NCI-H524 treated with DMSO at 0.1 percent for 48 hours (cell line): ENCODE data around the gene PDP2.
"Not testable (repeated sequence)": the region's sequence is repeated elsewhere in the genome, so short reads cannot be mapped to it uniquely, and the experiment has no call there.

Experiments used
- DNase-seq: peaks from one replicate; lab custom pipeline; 2025; lab: John Stamatoyannopoulos, UW

Gene PDP2

DNA sequence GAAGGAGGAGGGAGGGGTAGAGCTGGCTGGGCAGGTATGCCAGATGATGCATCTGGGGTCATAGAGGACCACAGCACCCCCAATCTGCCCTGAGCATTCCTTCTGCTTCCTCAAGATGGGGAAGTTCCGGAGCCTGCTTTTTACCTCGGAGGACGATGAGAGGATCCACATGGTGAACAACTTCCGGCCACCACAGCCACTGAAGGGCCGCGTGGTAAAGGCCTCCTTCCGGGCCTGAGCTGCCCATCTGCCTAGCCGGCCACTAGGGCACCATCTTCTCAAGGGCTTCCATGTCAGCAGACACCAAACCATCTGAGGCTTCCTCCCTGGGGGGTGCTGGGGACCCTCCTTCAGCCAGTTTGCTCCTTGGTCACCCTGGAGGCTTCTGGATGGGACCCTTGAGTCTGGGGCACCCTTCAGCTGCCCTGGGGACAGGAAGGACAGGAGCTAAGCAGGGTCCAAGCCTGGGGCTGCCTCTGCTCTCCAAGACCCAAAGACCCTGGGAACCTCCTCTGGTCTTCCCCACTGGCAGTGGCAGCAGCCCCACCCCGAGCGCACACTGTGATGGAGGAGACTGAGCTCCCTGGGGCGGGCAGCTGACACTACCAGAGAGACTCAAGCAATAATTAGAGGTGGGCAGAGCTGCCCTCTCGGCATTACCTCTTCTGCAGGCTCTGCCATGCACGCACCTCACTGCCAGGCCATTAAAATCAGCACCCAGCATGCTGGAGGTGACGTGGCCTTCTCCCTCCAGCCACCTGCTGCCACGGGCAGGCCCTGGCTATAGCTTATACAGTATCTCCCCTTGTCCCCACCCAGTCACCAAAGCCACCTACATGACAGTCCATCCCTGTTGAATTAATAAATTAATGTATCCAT, 26.8 kb upstream of the PDP2 start:
- no peak for DNase-seq

DNA sequence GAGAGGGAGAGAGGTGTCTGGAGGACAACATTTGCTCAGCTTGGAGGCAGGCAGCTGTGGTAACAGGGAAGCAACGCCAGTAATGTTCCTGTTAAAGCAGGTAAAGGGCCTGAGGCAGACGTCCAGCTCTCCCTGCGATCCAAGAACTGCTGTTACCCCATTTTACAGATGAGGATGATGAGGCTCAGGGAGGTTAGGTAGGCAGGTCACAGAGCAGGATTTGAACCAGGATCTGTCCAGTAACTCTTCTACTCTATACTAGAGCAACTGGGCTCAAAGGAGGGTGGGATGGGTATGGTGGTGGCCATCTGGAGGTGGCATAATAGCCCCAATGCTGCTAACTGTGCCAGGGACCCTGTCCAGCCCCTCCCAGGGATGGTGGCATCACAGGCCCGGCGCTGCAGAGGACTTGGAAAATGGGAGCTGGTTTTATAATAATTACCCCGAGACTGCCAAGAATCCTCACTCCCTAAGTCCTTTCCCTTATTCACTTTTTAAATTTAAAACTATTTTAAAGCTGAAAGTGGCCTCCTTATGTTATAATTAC, 24.1 kb upstream of the PDP2 start:
- no peak for DNase-seq

DNA sequence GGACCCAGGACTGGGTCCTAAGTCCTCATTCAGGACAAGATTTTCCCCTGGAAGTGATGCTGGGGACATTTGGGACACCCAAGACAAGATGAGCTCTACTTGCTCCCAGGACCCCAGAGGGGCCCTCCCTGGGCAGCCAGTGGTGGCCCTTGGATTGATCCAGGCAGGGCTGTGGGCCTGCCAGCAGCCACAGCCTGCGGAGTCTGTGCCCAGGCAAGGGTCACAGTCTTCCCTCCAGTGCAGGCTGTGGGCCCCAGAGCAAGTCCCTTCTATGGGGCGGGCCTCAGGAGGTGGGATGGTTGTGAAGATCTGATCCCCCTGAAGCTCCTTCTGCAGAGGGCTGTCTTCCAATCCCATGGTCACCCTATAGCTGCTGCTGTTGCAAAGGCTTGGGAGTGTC, 23.5 kb upstream of the PDP2 start:
- DNase-seq = no peak

DNA sequence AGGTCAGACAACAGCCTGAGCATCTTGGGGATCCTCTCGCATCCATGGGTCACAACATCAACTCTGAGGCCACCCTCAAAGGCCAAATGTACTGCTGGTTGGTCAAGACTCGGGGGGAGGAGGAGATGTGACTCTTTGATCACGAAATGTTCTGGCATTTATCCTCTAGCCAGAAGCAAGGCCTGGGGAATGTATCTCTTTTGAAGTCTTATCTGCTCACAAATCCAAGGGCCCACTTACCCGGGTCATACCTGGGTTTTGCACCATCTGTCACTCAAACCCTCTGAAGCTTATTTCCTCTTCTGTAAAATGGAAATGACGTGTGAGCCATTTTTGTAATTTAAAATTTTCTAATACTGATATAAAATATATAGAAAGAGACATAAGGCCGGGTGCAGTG, 22.9 kb upstream of the PDP2 start:
- DNase-seq = no peak

DNA sequence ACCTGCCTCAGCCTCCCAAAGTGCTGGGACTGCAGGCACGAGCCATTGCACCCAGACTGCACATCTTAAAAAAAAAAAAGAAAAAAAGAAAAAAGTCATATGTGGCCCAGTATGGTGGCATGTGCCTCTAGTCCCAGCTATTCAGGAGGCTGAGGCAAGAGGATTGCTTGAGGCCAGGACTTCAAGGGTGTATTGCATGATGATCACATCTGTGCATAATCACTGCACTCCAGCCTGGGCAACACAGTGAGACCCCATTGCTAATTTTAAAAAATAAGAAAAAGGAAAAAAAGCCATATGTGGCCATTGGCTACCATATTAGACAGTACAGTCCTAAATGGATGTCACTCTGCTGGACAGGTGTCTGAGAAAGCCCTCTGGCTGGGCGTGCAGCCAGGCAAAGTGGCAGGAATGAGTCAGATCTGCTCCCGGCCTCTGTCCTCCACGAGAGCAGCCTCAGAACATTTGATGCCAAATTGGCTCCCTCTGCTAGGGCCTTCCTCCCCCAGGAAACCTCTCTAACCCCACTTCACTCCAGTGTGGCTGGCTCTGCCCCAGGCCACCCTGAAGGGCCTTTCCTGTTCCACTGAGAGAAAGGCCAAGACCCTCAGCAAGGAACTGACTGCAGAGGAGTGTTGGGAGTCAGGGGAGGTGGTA, 21.4 kb upstream of the PDP2 start:
- DNase-seq = no peak

DNA sequence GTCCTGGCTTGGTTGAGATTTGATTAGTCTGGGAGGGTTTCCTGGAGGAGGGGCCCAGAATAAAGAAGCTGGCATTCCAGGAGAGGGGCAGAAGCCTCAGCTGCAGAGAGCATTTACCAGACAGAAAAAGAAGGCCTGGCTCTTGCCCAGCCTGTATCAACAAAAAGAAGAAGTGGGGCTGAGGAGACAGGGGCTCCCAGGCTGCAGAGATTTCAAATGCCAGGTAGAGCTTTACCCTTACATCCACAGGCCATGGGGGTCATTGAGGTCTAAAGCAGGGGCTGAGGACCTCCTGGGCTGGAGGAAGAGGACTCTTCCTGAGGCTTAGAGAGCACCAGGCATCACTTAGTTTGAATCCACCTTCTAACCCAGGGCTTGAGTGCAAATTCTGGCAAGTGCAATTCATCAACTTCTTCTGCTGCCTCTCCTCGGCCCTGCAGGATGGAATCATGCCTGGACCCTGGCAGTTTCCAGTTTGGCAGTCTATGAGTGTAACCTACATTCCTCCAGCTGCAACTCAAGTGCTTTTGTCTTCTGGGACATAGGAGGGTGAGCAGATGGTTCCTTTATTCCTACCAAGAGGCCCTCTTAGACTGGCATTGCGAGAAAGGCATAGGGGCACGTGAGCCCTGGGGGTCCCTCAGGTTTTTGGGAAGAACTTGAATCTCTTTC, 20.8 kb upstream of the PDP2 start:
- DNase-seq = peak; percentile 44

DNA sequence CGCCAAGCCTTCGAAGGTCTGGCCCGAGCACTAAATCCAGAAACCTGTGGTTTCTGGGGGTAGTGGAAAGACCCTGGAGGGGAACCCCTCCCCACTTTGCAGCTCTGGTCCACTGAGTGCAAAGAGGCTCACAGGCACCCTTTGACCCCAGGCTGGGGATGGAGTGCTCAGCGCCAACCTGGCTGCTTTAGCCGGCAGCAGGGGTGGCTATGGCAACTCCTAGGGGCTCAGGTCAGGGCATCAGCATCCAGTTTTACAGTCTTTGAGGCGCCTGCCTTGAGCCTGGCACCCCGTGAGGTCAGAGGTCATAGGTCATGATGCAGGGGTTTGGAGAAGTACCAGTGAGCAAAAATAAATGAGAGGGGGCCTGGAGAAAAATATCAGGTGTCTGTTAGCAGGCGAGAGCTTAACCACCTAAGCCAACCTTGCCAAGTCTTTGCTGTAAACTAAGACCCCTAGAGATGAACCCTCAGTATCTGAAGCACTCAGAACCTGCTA, 18.2 kb upstream of the PDP2 start:
- no peak for DNase-seq

DNA sequence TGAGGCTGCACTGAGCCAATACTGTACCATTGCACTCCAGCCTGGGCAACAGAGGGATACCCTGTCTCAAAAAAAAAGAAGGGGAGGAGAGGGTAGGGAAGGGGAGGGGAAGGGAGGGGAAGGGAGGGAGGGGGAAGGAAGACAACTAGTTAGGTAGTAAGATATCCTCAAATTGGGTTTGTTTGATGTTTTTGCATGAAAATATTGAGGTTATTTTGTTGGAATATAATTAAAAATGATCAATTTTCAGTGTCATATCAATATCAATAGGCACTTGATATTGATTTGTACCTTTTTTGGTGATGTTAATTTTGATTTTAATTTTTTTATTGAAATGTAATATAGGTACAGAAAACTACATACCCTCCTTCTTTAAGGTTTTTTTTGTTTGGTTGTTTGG, 16.6 kb upstream of the PDP2 start:
- no peak for DNase-seq

DNA sequence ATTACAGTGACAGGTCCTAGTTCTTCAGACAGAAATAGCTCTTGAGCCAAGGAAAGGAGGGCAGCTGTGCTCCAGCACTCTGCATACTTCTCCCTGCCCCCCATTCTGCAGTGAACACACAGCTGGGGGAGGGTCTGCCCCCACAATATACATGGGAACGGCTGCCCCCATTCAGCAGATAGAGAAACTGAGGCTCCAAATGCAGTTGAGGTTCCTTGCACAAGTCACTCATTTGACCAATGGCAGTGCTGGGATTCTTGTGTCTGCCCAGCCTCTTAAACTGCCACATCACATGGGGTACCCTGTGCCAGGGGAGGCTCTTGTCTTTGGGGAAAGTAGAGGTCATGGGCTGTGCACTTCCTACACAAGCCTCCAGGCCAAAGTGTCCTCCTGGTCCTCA, 10.9 kb upstream of the PDP2 start:
- no peak for DNase-seq

DNA sequence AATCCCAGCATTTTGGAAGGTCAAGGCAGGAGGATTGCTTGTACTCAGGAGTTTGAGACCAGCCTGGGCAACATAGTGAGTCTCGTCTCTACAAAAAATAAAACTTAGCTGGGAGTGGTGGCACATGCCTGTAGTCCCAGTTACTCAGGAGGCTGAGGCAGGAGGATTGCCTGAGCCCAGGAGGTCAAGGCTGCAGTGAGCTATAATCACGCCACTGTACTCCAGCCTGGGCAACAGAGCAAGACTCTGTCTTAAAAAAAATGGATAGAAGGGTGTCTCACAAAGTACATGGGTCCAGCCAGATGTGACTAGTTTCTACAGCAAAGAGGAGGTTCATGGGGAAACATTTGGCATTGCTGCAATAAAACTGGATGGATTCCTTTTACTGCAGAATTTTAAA, 9.0 kb upstream of the PDP2 start:
- DNase-seq = not testable (repeated sequence)

DNA sequence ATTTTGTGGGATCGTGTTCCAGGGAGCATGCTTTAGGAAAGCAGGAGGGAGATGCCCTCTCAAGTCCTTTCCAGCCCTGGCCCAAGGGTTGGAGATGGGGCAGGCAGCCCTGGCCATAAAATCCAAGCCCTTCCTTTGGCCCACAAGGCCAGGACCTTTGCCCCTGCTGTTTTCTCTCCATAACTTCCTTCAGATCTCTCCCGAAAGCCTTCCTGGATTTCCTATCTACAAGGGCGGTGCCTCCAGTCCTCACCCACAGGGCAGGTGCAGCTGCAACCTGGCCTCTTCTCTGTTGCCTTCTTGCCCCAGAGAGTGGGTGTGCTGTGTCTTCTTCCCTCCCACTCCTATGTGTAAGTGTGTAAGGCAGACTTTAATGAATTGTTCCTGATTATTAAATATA, 8.5 kb upstream of the PDP2 start:
- no peak for DNase-seq

DNA sequence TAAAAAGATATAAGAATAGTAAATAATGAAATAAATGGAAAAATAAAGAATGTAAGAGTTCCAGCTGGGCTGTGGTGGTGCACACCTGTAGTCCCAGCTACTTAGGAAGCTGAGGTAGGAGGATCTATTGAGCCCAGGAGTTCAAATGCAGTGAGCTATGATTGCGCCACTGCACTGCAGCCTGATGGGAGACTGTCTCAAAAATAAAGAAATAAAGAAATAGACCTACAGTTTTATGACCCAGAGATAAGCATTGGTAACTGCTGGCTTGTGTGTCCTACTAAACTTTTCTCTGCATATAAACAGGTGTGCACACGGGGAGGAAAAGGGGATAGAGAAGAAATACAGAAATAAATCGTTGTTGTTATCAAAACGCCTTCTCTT, 7.8 kb upstream of the PDP2 start:
- no peak for DNase-seq

DNA sequence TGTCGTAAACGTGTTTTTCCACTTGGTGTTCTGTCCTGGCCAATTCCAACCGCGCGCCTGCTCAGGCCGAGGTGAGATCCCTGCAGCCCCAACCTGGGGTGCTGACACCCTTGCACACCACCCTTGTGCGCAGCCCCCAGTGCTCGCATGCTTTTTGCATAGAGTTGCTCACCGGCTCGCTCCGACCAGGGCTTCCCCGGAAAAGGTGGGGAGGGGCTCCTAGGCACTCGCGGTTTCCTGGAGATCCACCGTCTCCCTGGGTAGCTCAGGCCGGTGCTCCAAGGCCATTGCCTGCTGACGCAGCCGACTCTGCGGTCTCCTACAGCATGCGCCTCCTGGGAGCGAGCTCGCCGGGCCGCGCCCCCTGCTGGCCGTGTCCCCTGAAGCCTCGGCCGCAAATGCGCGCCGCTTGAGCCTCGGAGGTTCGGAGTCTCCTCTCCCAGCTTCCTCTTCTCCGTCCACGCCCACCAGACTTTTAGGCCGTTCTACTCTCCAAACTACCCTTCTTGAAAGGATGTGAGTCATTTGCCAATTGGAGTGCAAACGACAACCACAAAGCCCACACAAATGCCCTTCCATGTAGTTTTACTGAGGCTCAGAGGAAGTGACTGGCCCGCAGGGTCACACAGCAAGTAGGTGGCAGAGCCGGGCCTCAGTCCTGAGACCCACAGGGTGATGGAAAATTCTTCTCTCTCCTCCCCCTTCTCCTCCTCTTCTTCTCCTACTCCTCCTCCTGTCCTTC, 7.2 kb upstream of the PDP2 start:
- peak; percentile 28 for DNase-seq

DNA sequence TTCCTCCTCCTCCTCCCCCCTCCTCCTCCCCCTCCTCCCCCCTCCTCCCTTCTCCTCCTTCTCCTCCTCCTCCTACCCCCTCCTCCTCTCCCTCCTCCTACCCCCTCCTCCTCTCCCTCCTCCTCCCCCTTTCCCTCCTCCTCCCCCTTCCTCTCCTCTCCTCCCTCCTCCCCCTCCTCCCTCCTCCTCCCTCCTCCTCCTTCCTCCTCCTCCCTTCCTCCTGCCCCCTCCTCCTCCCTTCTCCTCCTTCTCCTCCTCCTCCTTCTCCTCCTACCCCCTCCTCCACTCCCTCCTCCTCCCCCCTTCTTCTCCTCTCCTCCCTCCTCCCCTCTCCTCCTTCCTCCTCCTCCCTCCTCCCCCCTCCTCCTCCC, 6.6 kb upstream of the PDP2 start:
- no peak for DNase-seq

DNA sequence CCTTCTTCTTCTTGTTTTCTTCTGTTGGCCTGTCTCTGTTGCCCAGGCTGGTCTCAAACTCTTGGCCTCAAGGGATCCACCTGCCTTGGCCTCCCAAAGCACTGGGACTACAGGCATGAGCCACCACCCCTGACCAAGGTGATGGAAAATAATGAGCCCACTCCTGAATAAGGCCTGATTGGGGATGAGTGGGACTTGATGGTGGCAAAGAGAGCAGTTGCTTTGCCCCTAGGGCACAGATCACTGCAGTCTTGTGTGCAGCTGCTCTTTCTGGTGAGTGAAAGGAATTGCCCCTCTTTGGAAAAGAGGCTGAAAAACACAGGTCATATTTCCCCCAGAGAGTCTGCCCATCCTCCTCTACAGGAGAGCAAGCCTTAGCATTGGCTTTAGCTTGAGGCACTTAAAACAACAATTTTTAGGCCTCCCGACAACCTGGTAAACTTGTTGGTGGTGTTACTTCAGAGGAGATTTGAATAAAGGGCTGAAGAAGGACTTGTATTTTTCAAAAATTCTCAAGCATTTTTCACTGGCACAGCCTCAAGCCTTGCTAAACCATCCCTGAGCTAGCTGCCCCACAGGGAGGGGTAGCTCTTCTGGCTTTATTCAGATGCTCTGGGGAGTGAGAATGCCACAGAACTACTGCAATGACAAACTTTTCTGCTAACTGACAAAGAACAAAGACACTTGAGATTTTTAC, 6.1 kb upstream of the PDP2 start:
- no peak for DNase-seq

DNA sequence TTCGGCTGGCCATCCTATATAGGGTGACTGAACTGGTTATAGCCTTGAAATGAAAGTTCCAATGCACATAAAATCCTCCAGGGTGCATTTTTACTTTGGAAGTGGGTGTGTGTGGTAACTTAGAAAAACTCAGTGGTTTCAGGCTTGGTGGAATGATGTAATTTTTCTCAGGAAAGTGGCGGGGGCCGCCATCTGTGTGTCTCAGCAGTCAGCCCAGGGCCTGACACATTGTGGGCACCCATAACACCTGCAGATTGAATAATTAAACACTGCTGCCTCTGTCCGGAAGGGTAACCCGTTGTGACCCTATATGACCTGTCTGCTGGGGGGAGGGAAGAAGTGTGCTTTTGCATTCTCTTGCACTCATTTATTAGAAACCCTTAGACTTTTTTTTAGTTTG, 2.2 kb upstream of the PDP2 start:
- DNase-seq = no peak

DNA sequence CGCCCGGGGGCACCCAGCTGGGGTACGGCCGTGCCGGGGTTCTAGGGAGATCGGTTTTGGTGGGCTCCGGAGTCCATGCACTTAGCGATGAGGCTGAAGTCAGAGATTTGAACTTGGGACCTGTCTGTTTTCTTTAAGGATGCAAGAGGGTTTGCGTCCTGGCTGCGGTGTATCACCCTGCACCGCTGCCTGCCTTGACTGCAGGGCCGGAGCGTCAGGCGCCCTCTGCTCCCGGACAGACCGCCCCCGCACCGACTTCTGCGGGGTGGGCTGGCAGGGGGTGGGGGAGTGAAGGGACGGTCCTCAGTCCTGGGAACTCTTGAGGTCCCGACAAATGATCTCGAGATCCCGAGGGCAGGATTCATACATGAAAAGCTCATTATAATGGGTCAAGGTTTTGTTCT, 701 bp downstream of the PDP2 start:
- no peak for DNase-seq

DNA sequence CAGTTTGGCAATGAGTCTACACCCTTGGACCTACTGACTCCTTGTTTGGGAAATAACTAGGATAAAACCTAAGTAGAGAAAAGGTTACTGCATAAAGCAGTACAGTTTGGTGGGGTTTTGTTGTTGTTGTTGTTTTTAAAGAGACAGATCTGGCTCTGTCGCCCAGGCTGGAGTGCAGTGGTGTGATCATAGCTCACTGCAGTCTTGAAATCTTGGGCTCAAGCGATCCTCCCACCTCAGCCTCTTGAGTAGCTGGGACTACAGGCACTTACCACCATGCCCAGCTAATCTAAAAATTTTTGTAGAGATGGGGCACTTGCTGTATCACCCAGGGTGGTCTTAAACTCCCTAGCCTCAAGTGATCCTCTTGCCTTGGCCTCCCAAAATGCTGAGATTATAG, 1.2 kb downstream of the PDP2 start:
- no peak for DNase-seq

DNA sequence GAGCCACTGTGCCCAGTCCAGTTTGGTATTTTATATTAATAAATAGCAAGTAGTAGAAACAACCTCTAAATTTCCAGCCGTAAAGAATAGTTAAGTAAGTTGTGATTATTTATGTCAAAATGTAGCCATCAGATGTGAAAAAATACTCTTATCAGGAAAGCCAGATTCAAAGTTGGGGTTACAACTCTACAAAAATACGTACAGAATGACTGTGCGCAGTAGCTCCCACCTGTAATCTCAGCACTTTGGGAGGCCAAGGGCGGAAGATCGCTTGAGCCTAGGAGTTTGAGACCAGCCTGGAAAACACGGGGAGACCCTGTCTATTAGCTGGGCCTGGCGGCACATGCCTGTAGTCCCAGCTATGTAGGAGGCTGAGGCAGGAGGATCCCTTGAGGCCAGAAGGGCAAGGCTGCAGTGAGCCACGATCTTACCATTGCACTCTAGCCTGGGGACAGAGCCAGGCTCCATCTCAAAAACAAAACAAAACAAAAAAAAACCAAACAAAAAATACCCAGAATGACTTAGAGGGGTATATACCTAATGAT, 1.7 kb downstream of the PDP2 start:
- DNase-seq = no peak

DNA sequence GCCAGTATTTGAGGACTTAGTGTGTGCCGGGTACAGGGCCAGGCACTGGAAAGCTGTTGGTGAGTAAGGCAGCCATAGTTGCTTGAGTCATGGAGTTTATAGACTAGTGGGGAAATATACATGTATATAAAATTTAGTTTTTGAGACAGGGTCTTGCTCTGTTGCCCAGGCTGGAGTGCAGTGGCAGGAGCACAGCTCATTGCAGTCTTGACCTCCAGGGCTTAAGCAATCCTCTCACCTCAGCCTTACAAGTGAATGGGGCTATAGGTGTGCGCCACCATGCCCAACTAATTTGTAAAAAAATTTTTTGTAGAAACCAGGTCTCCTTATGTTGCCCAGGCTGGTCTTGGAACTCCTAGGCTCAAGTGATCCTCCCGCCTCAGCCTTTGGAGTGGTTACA, 2.4 kb downstream of the PDP2 start:
- no peak for DNase-seq

DNA sequence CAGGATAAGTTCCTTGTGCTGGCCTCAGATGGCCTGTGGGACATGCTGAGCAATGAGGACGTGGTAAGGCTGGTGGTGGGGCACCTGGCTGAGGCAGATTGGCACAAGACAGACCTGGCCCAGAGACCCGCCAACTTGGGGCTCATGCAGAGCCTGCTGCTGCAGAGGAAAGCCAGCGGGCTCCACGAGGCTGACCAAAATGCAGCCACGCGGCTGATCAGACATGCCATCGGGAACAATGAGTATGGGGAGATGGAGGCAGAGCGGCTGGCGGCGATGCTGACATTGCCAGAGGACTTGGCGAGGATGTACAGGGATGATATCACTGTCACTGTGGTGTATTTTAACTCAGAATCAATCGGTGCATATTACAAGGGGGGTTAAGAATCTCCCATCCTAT, 5.2 kb downstream of the PDP2 start:
- no peak for DNase-seq
